NCI-H2227 (cell line): ENCODE results near the gene PDRG1.

Experiments
- DNase-seq: peaks from one replicate; lab custom pipeline; 2025; ENCODE audit not compliant: unreplicated experiment; lab: John Stamatoyannopoulos, UW

The PDRG1 gene

DNA sequence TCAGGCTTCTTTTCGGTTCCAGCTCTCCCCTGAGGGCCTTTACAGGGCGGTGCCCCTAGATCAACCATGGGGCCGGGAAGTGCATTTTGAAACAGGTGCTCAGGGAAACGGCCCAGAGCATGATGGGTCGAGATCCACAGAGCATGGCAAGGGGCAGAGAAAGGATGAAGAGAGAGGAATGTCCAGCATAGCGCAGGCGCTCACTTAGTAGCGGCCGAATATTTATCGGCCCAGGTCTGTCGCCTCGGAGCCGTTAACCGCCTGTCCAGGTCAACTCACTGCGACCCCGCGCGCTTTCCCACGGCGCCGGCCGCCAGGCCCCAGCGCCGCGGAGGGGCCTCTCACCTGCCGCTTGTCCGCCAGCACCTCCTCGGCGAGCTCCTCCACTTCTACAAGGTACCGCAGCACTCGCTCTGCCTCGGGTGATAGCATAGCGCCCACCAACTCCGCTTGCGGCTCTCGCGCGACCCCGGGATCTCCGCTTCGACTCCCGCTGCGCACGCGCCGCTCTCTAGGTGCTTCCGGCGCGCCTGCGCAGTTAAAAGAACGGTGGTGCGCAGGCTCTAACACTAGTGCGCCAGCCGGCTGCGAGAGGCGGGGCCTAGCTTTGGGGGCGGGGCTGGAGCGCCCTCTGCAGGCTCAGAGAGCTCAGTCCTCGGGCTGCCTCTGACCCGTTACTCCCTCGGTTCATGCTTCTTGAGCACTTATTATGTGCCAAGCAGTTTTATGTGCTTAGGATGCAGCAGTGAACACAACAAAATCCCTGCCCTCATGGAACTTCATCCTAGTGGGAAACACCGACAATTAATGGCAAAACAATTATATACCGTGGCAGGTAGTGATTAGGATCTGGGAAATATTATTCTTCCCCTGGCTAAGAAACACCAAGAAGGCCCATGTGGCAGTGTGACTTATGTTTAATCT is at the start of gene PDRG1:
PDRG1 (minus strand) TSS at position 517 of the 924 bp plus-strand sequence; CDS start at position 432, 85 bp downstream.
- DNase-seq = peak; percentile 99

GRCh38 chr20:31998246-31998645 is 46.4 kb upstream of the PDRG1 start:
- DNase-seq = no peak

DNA sequence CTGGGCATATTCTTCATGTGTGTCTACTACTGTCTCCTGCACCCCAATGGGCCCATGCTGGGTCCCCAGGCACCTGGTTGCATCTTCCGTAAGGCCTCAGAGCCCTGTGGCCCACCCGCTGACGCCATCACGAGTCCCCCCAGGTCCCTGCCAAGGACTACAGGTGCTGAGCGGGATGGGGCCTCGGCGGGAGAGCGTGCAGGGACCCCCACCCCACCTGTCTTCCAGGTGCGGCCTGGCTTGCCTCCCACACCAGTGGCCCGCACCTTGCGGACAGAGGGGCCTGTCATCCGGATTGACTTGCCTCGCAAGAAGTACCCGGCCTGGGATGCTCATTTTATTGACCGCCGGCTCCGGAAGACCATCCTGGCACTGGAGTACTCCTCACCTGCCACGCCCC is 45.1 kb upstream of the PDRG1 start:
- no peak for DNase-seq

GRCh38 chr20:31992086-31992485 is 40.2 kb upstream of the PDRG1 start:
- DNase-seq = no peak

- DNase-seq = no peak
Measured at GRCh38 chr20:31991339-31991705, 39.5 kb upstream of the PDRG1 start.

DNA sequence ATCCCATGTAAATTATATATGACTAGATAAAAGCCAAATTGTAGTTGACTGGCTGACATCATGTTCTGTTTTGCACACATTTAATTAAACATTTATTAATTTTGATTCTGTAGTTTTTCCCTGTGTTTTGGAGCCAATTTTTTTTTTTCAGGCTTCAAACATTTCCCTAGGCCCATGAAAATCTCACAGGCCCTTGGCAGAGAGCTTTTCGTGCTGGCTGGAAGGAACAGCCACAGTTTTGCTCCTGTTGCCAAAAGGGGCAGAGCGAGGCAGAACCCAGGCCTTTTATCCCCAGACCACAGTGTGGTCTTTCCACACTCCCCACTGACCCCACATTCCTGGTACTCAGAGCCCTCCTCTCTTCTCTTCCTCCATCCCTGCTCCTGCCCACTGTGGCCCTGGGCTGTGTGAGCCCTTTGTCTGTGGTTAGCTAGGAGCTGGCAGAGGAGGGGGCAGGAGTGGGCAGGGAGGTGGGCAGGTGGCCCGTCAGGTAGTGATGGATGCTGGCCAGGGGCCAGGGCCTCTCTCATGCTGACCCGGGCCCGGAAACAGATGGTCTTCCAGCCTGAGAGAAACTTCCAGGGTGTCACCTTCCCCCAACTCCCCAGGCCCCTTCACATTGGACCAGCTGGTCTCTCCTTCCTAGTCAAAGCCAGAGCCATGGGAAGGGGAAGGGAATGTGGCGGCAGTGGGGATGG is 38.9 kb upstream of the PDRG1 start:
- no peak for DNase-seq

DNA sequence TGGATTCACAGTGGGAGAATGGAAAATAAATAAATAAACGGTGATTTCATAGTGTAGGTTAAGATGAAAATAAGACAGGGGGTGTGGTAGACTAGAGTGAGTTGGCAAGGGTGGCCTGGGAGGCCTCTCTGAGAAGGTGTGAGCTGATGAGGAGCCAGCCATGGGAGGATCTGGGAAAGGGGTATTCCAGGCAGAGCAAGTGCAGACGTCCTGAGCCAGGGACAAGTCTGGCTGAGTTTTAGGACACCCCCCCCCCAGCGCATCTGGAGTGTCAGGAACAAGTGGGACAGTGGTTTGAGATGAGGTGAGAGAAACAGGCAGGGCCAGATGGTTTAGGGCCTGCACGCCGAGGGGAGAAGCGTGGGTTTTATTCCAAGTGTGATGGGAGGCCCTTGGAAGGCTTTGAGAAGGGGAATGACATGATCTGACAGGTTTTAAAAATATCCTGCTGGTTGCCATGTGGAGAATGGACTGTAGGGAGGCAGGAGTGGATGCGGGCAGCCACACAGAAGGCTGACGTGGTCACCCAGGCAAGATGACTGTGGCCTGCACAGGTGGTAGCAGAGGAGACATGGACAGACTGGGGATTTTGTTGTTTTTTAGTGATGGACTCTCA is 37.3 kb upstream of the PDRG1 start:
- DNase-seq = no peak

GRCh38 chr20:31988430-31989015 is 36.7 kb upstream of the PDRG1 start:
- no peak for DNase-seq

DNA sequence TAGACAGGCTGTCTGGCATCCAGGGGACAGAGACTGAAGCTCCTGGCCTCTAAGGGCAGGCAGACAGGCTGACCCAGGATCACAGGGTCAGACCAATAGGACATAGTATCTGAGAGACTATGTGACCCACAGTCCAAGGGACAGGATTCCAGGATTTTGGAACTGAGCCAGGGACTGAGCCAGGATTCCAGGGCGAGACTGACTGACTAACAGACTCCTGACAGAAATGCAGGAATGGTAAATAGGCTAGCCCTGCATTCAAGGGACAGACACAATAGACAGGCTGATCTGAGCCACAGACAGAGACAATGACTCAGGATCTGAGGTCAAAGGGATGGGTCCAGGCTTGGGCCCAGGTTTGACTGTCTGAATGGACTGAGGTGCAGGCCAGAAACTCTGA is 35.9 kb upstream of the PDRG1 start:
- no peak for DNase-seq

- no peak for DNase-seq
Measured at GRCh38 chr20:31984981-31985471, 33.2 kb upstream of the PDRG1 start.

DNA sequence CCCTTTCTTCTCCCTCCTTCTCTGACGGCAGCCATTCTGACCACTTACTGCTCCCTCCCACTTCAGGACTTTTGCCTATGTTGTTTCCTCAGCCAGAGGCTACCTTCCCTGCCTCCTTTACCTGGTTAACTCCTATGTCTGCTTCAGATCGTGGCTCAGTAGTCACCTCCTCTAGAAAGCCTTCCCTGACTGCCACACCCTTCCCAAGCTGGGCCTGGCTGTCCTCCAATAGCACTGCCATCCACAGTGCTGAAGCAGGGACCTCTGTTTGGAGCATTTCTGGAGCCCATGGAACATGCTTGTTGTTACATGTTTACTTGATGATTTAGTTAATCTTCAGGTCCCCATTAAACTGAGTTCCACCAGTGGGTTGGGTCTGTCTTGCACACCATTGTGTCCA is 29.9 kb upstream of the PDRG1 start:
- DNase-seq = no peak

- DNase-seq = no peak
Measured at GRCh38 chr20:31979713-31980426, 28.0 kb upstream of the PDRG1 start.

GRCh38 chr20:31977080-31977479 is 25.2 kb upstream of the PDRG1 start:
- no peak for DNase-seq

DNA sequence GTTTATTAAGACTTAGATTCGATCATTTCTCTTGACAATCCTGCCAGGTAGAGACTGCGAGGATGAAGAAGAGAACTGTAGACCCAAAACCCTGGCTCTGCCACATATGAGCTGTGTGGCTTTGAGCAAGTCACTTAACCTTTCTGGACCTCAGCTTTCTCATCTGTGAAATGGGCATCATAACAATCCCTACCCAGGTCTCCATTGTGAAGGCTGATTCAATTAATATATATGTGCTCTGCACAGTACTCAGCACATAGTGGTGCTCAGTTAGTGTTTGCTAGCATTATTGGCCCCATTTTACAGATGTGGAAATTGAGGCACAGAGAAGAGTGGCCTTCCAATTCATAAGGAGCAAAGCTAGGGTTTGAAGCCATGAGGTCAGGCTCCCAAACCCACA is 24.0 kb upstream of the PDRG1 start:
- no peak for DNase-seq

DNA sequence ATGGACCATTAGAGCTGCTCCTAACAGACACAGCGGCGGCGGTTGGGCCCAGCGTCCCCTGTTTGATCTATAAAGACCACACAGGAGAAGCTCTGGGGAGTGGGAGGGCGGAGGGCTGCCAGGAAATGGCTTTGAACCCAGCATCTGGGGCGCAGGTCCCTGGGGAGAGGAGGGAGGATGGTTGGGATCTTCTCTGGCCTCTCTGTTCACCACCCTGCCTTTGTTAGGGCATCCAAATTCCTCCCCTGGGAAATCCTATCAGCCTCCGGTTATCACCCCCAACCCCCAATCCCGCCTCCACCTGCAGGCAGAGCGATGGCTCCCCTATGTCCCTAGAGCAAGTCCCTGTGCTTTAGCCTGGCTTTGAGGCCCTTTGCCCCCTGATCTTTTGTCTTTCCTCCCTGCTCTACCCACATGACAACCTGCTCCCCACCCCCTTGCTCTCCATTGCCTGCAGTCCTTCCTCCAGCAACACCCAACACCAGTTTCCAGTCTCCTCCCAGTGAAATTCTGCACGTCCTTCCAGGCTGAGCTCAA is 23.2 kb upstream of the PDRG1 start:
- peak; percentile 46 for DNase-seq

GRCh38 chr20:31974296-31974695 is 22.4 kb upstream of the PDRG1 start:
- no peak for DNase-seq

DNA sequence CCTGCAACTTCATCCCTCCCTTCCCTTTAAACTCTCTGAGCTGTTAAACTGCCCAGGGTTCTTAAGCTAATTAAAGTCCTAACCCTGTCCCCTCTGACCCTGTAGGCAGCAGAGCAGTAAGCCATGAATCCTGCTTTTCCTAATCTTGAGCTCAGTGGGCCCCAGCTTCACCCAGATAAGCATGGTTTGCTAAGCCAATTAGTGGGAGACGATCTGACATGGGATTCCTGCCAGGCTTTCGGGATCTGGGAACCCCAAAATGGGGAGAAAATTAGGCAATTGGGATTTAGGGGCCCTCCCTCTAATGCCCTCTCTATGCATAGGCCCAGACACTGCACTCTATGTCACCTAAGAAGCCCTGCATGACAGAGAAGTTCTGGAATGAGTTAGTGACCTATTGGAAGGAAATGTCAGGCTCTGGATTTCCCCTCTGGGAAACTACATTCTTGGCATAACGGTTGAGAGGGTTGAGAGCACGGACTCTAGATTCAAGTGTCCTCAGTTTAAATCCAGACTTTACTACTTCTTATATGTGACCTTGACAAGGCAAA is 20.7 kb upstream of the PDRG1 start:
- DNase-seq = no peak

GRCh38 chr20:31969991-31970390 is 18.1 kb upstream of the PDRG1 start:
- DNase-seq = no peak

- no peak for DNase-seq
Measured at GRCh38 chr20:31968291-31969126, 16.7 kb upstream of the PDRG1 start.
